ENCODE results near the gene IPO9.

- no peak for TF ChIP-seq CTCF (IDR thresholded peaks at IDR 0.05)
- TF ChIP-seq POLR2AphosphoS5 (IDR thresholded peaks at IDR 0.05; ENCODE audit: low read depth, low read length), result no peak
- no peak for TF ChIP-seq TCF7L2 (IDR thresholded peaks at IDR 0.05; ENCODE audit: low read depth, low read length)
- TF ChIP-seq SIN3A (IDR thresholded peaks at IDR 0.05; ENCODE audit: borderline replicate concordance, insufficient read depth, low read depth, low read length), result no peak
- TF ChIP-seq REST (IDR thresholded peaks at IDR 0.05; ENCODE audit: insufficient read depth in 1 of 2, low read depth in 2 of 2, low read length in 1 of 2), result no peak
These were observed 9.4 kb downstream of the IPO9 start for GRCh38 chr1:201838381-201838780.
